ENCODE measurements around the gene PPP1R12C. TPM values are rescaled to one million over a fixed set of nuclear protein-coding genes. Genes with fewer than 3 reads are reported as not detected.

Gene PPP1R12C
- 53.4 and 55.2 TPM in 2 replicates for total RNA-seq

GRCh38 chr19:55116859-55117662 is at the start of gene PPP1R12C:
Gene PPP1R12C, minus strand, starts transcription at chr19:55117637. Its CDS starts 94 bp downstream, at chr19:55117543.

GRCh38 chr19:55166530-55167268 is 49.3 kb upstream of the PPP1R12C start, which contains the start of gene DNAAF3:
Gene DNAAF3, minus strand, starts transcription at chr19:55166613. Its CDS starts 200 bp downstream, at chr19:55166413.

GRCh38 chr19:55157064-55157908 is 39.8 kb upstream of the PPP1R12C start, which contains the start of gene TNNI3:
Gene TNNI3, minus strand, starts transcription at chr19:55157732. Its CDS starts 143 bp downstream, at chr19:55157589.

GRCh38 chr19:55149078-55150003 is 31.9 kb upstream of the PPP1R12C start, which contains the start of gene TNNT1:
Gene TNNT1, minus strand, starts transcription at chr19:55149206. Its CDS starts 2,049 bp downstream, at chr19:55147157.

GRCh38 chr19:55075371-55075998 is 42.0 kb downstream of the PPP1R12C start, which contains the start of gene EPS8L1:
Gene EPS8L1, plus strand, starts transcription at chr19:55075869. Its CDS starts 576 bp downstream, at chr19:55076445.

GRCh38 chr19:55062735-55063491 is 54.5 kb downstream of the PPP1R12C start, which contains the start of gene RDH13:
Gene RDH13, minus strand, starts transcription at chr19:55063148. Its CDS starts 116 bp downstream, at chr19:55063032.

Small RNA genes within 50 kb of the gene (small RNA-seq; reads per million reads assigned to genes)
- gene MIR7975, result not detected
- 0.14 reads per million for gene RF01210

Other genes with a start within 250 kb of the PPP1R12C start
- not detected in 2 replicates for gene FCAR, start 243.4 kb downstream of the PPP1R12C start, total RNA-seq
- not detected in 2 replicates for gene NCR1, start 211.5 kb downstream of the PPP1R12C start, total RNA-seq
- 0.33 TPM in 1 of 2 replicates, not detected in the other for gene NLRP7, start 170.1 kb downstream of the PPP1R12C start, total RNA-seq
- gene NLRP2, start 151.3 kb downstream of the PPP1R12C start, total RNA-seq, result 21.2 and 23.0 TPM in 2 replicates
- 0.39 and 1.8 TPM in 2 replicates for gene GP6, start 79.4 kb downstream of the PPP1R12C start, total RNA-seq
- gene RDH13, start 54.5 kb downstream of the PPP1R12C start, total RNA-seq, result 23.2 and 55.0 TPM in 2 replicates
- 45.9 and 64.6 TPM in 2 replicates for gene EPS8L1, start 41.8 kb downstream of the PPP1R12C start, total RNA-seq
- gene TNNT1, start 31.6 kb upstream of the PPP1R12C start, total RNA-seq, result 28.4 and 80.9 TPM in 2 replicates
- 0.43 TPM in 1 of 2 replicates, not detected in the other for gene TNNI3, start 40.1 kb upstream of the PPP1R12C start, total RNA-seq
- 0.76 TPM in 1 of 2 replicates, not detected in the other for gene DNAAF3, start 49.0 kb upstream of the PPP1R12C start, total RNA-seq
- gene SYT5, start 62.7 kb upstream of the PPP1R12C start, total RNA-seq, result not detected in 2 replicates
- under 0.01 and 0.22 TPM in 2 replicates for gene PTPRH, start 91.9 kb upstream of the PPP1R12C start, total RNA-seq
- 3.9 TPM in 2 replicates for gene TMEM86B, start 111.1 kb upstream of the PPP1R12C start, total RNA-seq
- 32.2 and 54.1 TPM in 2 replicates for gene PPP6R1, start 141.4 kb upstream of the PPP1R12C start, total RNA-seq
- gene HSPBP1, start 162.5 kb upstream of the PPP1R12C start, total RNA-seq, result 20.4 and 64.0 TPM in 2 replicates
- 0.79 and 2.2 TPM in 2 replicates for gene BRSK1, start 166.4 kb upstream of the PPP1R12C start, total RNA-seq
- not detected in 2 replicates for gene TMEM150B, start 207.7 kb upstream of the PPP1R12C start, total RNA-seq
- 10.5 and 24.3 TPM in 2 replicates for gene KMT5C, start 222.2 kb upstream of the PPP1R12C start, total RNA-seq
- gene COX6B2, start 237.1 kb upstream of the PPP1R12C start, total RNA-seq, result 0.11 and 0.79 TPM in 2 replicates
- gene GARIN5B, start 245.6 kb upstream of the PPP1R12C start, total RNA-seq, result 0.39 TPM in 1 of 2 replicates, not detected in the other

Measured in placental epithelial cell (primary cell).